Measurements from ENCODE around the gene NPHP4.

NPHP4 gene

GRCh38 chr1:5844442-5844841 is 147.8 kb downstream of the NPHP4 start:
- DNase-seq: no peak

DNA sequence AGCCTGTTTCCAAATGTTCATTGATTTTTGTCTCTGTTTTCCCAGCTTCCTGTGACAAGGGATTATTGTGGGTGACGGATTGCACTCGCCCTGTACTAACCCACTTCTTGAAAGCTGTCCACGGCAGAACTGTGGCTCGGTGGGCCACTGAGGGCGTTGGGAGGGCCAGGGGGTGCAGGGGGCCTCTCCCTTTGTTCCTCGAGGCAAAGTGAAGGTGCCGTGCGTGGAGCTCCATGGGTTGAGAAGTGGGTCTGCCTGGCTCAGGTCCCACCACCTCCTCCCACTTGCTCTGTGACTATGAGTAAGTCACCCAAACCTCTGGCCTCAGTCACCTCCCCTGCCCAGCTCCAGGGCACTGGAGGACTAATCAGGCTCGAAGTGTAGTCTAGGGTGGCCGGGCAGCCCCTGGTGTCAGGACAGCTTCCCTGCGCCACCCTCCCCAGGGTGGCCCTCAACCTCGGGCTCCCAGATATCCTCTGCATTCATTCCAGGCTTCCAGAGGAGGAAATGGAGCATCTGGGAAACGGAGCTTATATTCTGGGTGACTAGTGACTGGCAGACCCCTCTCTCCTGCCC is 148.6 kb downstream of the NPHP4 start:
- DNase-seq: no peak

GRCh38 chr1:5842679-5843078 is 149.5 kb downstream of the NPHP4 start:
- DNase-seq: no peak

GRCh38 chr1:5840551-5841001 is 151.6 kb downstream of the NPHP4 start:
- DNase-seq: no peak

DNA sequence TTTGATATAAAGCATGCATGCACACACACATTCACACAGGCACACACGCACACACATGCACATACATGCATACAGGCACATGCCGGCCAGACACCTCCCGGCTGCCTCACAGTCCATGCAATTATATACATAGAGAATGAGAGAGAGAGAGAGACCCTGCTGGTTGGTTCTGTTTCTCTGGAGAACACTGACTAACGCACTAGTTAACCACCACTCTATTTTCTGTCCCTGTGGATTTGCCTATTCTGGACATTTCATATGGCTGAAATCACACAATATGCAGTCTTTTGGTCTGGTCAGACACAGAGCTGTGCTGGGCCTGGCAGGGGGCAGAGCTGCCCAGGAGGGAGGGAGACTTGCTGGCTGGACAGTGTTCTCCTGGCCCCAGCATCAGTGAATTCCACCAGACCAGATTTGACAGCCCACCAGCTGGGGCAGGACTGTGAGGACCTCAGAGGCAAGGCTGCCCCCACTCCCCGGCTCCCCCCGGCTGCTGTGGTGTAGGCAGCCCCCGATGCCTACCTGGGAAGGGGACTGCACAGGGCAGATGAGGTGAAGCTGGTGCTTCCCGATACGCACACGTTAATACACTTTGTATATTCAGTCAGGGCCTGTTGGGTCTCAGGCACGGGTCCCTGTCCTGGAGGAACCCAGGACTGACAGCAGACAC is 152.2 kb downstream of the NPHP4 start:
- no peak for DNase-seq

GRCh38 chr1:5839161-5839880 is 152.9 kb downstream of the NPHP4 start:
- DNase-seq: no peak

- no peak for DNase-seq
Observed at GRCh38 chr1:5837976-5838653, 154.1 kb downstream of the NPHP4 start.

DNA sequence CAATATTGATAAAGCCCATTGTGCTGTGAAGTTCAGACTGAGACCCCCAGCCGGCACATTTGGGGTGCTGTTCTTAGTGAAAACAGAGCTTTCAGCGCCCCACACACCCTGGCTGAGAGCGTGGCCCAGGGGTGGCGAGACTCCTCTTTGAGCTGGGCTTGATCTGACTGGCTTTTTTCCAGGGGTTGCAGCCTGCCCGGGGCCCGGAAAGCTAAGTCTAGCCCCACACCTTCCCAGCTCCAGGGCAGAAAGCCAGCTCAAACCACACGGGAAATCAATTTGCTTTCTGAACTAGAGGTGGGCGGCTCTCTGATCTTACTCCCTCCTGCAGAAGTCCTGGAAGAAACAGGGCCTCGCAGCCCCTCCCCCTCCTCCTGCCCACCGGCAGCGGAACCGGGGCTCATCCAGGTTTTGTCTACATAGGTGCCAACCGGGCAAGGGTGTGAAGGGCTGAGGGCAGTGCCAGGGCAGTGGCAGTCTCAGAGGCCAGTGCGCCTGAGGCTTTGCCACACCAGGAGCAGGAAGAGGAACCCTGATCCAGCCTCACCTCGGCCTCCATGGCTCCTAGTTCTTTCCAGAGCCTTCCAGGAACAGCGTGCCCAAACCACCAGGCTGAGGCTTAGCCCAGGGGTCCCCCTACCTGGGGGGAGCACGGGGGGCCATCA is 155.3 kb downstream of the NPHP4 start:
- no peak for DNase-seq

GRCh38 chr1:5835179-5835562 is 157.1 kb downstream of the NPHP4 start:
- DNase-seq: no peak

DNA sequence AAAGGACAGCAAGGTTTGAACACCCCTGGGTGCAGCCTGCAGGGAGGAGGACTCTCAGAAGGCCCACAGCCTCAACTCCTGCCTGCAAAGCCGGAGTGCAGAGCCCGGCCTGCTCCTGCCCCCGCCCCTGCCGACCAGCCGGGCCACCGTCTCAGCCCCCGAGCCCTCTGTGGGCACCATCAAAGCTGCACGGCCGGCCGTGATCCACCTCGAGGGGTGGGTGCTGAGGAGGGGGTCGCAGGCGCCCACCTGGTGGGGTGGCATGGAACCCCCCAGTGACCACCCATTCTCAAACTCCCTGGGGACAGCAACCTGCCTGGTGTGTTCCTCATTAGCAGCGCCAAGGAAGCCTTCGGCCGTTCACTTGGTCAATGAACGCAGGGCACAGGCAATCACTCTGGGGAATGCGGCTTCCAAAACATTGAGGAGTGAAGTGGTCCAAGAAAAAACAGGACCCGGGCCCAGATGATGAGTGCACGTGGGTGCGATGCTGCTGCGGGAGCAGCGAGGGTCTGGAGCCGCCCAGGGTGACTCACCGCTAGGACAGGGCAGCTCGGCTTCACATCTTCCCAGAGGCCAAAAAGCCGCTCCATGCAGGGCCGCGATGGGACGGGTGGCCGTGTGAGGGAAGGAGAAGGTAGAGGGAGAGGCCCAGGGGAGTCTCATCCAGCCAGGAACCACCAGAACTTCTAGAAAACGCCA is 157.6 kb downstream of the NPHP4 start:
- no peak for DNase-seq

DNA sequence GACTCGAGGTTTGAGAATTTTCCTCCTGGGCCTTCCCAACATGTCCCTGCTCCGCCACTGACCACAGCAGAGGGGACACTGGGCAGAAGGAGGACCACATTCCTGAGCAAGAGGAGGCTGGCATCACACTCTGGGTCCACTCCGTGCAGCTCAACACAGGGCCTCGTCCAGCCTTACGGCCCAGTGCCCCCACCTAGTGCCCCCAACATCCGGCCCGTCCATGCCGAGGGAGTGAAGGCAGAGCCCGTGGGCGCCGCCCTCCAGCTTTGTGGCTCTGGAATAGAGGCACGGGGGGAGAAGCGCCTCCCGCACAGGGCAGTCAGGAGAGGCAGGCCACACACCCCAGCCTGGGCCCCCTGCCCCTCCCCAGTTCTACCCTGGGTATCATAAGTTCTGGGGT is 158.3 kb downstream of the NPHP4 start:
- DNase-seq: no peak

DNA sequence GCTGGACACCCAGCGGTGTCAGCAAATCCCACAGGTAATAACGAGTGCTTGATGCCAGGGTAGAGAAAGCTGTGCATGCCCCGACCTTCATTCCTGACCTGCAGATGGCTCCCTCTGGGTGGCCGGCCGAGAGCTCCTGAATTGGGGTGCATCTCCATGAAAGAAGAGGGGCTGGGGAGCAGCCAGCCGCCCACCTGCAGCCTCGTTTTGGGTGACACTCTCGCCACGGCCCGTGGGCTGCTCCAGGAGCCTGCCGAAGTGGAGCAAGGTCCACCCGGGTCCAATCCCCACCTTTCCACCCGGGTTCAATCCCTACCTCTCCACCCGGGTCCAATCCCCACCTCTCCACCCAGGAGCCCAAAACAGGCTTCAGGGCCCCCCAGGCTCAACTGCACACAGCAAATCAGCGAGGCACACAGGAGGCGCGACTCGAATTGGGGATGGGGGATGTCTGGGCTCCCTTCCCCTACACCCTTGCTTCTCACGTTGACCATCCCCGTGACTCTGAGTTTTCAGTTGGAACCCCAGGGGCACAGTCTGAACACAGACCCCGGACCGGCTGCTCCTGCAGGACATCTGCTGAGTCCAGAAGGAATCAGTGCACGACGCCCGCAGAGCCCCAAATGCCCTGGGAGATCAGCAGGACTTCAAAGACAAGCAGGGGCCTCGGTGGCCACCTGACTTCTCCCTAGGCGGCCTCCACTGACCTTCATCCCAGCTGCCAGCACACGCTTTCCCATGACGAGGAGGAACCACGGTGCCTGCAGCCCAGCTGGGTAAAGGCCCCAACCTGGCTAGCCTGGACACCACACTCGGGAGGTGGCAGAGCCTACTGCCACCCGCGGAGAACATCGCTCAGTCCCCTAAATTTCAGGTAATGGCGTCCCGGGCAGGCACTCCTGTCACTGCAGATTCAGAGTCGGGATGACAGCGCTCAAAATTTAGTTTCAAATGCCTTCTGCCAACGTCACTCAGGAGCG is 159.0 kb downstream of the NPHP4 start:
- no peak for DNase-seq

- no peak for DNase-seq
Observed at GRCh38 chr1:5831600-5832335, 160.5 kb downstream of the NPHP4 start.

DNA sequence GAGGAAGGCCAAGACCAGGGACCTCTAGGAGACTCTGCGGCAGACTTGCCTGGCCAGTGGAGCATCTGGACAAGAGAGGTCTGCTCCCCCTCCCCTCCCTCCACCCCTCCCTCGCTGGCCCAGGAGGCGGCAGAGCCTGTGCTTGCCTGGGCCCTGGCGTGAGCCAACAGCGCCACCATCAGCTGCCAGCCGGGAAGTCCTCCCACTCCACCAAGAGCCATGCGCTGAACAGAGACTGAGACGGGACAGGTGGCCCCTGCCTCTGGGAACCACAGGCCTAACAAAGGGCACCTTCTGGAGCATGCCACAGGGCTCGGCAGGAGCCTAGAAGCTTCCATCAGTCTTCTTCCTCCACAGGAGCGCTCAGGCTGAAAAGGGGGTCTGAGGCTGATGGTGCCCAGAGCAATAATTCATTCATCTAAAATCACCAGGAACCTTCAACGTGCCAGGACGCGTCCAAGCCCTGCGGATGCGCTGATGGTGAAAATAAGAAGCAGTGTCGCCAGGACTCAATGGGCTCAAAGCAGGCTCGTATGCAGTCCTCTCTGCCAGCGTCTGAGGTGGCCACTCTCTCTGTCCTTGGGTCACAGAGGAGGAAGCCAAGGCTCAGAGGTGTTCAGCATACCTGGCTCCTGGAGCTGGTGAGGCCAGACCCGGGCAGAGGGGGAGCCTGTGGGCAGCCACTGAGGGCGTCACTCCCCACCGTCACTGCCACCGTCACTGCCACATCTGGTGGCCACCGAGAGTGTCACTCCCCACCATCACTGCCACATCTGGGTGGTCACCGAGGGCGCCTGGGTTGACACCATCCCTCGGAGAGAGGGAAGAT is 161.2 kb downstream of the NPHP4 start:
- DNase-seq: no peak

DNA sequence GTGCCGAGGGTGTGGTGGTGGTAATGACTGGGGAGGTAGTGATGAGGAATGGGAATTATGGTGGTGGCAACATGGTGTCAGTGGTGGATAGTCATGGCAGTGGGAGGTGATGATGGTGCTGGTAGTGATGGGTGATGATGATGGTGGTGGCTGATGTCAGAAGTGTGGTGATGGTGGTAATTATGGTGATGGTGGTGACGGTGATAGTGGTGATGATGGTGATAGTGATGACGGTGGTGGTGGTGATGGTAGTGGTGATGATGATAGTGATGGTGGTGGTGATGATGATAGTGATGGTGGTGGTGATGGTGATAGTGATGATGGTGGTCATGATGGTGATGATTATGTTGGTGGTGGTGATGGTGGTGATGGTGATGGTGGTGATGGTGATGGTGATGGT is 162.8 kb downstream of the NPHP4 start:
- no peak for DNase-seq

GRCh38 chr1:5828308-5828935 is 163.8 kb downstream of the NPHP4 start:
- no peak for DNase-seq

GRCh38 chr1:5827516-5827915 is 164.7 kb downstream of the NPHP4 start:
- no peak for DNase-seq

DNA sequence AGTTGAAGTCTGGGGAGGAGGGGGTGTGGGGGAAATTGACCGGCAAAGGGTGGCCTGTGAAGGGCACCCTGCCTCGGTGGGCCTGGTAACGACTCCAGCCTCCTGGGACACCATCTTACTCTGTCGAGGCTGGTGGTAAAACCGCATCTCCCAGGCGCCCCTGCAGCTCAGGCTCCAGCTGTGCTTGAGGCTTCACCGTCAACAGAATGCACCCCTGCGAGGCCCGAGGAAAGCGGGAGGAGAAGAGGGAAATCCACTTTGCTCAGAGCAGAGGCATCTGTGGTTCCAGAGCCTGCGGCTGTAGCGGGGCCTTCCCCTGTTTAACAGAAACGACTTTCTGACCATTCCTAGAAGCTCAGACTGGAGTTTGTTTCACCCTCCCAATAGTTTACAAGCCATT is 165.6 kb downstream of the NPHP4 start:
- DNase-seq: no peak

DNA sequence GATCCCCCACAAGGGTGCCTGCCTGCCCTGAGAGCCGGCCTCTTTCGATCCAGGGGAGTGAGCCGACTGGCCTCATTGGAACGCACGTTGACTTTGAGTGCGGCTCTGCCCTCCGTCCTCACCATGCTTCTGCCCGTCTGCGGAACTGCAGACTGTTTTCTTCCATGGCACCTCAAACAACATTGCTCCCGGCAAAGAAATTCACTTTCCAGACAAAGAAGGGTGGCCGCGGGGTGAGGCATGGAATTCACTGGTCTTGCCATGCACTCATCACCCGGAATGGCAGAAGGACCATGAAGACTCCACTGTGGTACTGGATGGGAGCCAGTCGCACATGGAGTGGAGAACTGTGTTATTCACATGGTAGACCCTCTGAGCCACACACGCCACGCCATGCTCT is 169.5 kb downstream of the NPHP4 start:
- DNase-seq: no peak

Data from activated CD8-positive, alpha-beta memory T cell treated with anti-CD3 and anti-CD28 coated beads, Interleukin-2, amount 50 U/mL, for 4 hours (primary cell).